ENCODE results near the gene C1orf159.

- TF ChIP-seq CTCF (IDR thresholded peaks at IDR 0.05) (no peak), PBX3 (IDR thresholded peaks at IDR 0.05) (no peak), MAX (IDR thresholded peaks at IDR 0.05) (no peak), JUN (IDR thresholded peaks at IDR 0.05) (no peak), POLR2A (IDR thresholded peaks at IDR 0.05; ENCODE audit: low read length) (no peak)
Measured at GRCh38 chr1:1148061-1148460, 32.2 kb upstream of the C1orf159 start.
